Measurements from ENCODE around the gene PRDM11.

The PRDM11 gene

GRCh38 chr11:45267652-45268299 is 121.3 kb downstream of the PRDM11 start:
- DNase-seq = peak; percentile 66

DNA sequence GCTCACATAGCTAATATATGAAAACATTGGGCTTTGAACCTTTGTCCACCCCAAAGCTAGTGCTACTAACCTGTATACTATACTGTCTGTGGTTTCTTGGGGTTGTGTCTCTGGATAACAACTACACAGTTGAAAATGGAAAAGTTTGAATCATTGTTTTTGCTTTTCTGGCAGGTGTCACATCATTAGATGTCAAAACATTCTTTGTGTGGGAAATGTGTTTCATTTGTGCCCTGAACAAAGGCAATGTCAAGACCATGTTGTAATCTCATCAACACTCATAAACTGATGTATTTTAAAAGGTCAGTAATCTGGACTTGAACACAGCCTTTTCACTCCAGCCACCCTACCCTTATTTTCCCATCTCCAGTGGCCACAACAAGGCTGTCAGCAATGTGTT is 123.2 kb downstream of the PRDM11 start:
- no peak for DNase-seq

DNA sequence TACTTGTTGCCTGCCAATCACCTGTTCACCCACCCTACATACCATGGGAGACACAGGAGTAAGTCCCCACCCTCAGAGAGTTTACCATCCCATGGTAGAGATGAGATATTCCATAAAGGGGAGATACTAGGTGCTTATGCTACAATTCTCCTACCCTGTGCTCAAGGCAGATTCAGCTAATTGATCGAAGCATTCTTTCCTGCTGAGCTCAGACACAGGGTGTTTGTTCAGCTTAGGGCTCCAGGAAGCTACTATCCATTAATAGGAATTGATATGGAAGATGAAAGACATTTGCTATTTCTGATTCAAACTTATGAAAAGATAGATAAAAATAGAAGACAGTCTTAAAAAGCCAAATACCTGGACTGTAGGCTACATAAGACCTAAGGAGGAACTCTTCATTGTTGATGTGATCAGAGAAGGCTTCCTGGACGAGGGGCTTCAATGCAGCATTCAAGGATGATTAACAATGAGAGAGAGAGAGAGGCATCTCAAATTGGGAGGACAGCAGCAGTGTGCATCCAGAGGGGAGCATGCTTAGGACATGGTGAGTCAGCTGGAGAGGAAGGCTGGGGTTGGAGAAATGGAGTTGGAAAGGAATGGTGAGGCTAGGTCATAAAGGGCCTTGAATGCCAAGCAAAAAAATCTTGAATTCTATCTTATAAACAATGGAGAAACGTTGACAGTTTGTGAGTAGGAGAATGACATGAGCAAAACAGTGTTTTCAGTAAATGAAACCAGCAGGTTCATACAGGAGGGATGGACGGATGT is 124.7 kb downstream of the PRDM11 start:
- no peak for DNase-seq

DNA sequence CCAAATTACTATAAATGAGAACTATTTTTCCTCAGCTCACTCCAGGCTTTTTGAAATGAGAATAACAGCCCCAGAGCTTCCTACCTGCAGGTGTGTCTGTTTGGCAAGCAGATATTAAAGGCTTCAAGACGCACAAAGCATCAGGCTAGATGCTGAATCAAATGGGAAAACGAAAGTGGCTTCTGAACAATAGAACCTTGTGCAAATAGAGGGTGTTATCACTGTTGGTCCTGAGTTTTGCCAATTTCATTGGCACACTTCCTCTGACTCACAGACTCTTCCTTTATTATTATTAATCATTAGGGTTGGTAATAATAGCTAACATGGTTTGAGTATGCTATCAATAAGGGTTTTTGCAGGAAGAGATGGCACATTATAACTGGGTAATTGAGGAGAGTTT is 126.3 kb downstream of the PRDM11 start:
- peak; percentile 69 for DNase-seq

DNA sequence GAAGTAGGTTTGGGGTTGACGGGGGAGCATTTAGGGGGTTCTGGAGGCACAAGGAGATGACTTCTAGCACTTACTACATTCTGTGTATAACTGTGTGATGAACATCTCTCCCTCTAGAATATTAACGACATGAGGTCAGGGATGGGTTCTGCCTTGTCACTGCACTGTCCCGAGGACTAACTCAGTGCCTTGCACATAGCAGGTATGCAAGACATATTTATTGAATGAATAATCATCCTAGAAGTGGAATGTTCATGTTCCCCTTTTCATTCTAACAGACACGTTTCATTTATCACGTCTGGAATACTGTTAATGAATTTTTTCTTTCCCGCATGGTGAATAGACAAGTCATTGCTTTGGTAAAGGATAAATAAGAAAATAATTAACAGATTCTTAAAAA is 127.1 kb downstream of the PRDM11 start:
- no peak for DNase-seq

- no peak for DNase-seq
These were observed 127.8 kb downstream of the PRDM11 start for GRCh38 chr11:45274206-45274605.

- DNase-seq = no peak
These were observed 129.4 kb downstream of the PRDM11 start for GRCh38 chr11:45275828-45276227.

GRCh38 chr11:45278714-45279113 is 132.3 kb downstream of the PRDM11 start:
- no peak for DNase-seq

GRCh38 chr11:45279645-45280044 is 133.2 kb downstream of the PRDM11 start:
- no peak for DNase-seq

- peak; percentile 74 for DNase-seq
These were observed 134.0 kb downstream of the PRDM11 start for GRCh38 chr11:45280449-45280848.

GRCh38 chr11:45282081-45282480 is 135.6 kb downstream of the PRDM11 start:
- DNase-seq = no peak

Measured in NCI-H748 treated with DMSO at 0.1 percent for 48 hours (cell line).